KBM-7 (cell line): ENCODE results near the gene BHLHA15.

Source experiments
- DNase-seq: peaks from one replicate; pipeline ENCODE4 v3.0.0-alpha.2; 2015
- in situ Hi-C: fragments of 300-500 bp; cut with MboI; formaldehyde crosslinking; loops from 2 replicates; pipeline ENCODE4 v1.14.3; 2020; ENCODE audit warnings: low sequenced_read_pairs, low pct_unique_long_range_greater_than_20kb, mixed read lengths

The BHLHA15 gene

DNA sequence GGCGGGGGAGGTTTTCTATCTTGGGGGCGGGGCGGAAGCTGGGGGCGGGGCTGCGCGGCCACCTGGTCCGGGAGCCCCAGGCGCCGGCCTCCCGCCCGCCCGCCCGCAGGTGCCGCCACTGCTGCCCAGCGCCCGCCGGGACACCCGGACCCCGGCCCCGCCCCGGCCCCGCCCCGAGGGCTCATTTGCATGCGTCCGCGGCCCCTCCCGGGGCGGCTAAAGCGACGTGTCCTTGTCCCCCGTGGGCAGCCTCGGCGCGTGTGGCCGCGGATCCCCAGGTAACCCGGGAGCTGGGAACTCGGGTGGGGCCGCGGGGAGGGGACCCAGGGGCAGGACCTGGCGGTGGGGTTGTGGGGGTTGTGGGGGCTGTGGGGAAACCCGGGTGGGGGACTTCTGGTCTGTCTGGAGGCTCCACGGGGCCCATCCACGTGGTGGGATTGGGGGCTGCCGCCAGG is at the start of gene BHLHA15:
BHLHA15 (plus strand) TSS at position 219 of the 455 bp plus-strand sequence. CDS start 871 bp downstream, outside the sequence.
- no peak for DNase-seq

DNA sequence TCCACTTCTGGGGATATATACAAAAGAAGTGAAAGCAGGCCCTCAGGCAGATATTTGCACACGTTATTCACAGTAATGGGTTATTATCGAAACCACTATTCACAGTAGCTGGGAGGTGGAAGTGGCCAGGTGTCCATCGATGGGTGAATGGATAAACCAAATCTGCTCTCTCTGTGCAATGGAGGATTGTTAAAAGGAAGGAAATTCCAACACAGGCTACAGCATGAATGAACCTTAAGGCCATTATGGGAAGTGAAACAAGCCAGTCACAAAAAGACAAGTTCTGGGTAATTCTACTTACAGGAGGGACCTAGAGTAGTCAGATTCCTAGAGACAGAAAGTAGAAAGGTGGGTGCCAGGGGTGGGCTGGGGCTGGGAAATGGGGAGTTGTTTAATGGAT is 48.5 kb upstream of the BHLHA15 start:
- no peak for DNase-seq
- in situ Hi-C loops, result no loop called here

More for the DNA sequence above, at the start of gene BHLHA15:
- in situ Hi-C loops, result no loop called here

DNA sequence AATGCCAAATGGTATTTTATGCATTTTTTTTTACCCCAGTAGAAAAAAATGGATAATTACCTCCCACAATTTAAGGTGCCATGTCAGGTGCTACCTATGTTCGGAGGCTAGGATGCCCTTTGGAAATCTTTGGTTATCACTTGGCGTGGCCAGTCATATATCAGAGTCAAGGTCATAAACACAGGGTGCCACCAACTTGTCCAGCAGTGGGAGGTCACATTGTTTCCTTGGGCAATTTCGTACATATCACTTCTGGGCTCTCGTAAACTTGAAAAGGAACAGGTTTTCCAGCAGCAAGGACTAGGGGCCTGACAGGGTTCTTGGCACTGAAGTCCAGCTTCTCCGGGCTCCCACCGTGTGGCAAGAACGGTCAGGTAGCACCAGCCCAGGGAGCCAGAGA is 48.0 kb upstream of the BHLHA15 start:
- DNase-seq, result no peak
- in situ Hi-C loops, result no loop called here

DNA sequence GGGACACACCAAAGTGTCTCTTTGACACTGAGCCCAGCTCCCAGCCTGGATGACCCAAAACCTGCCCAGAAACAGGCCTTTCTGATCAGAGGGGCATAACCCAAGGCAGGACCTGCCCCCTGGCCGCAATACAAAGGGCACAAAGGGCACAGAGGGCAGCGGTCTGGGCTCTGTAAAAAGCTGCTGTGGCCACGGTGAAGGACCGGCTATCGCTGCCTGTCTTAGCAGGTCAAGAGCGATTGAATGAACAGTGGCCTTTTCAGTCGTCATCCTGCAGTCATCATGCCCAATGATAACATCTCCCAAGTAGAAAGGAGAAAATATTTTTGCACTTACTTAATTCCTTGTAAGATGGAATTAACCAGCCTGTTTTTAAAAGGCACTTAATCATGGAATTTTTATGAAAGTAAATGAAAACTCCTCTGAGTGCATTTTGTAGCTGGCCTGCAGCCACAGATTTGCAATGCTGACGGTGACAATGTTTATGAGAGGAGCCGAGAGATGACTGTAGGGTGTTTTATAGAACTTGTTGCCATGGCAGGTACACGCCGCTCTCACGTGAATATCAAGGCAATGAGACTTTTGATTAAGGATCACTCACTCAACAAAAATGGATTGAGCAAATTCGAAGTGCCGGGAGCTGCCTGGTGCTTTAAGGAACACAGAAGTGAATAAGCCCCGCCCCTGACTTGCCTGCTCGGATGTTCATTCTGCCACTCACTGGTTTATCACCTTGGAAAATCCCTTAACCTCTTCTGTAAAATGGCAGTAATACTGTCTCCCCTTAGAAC is 47.3 kb upstream of the BHLHA15 start:
- in situ Hi-C loops, result no loop called here
- no peak for DNase-seq

DNA sequence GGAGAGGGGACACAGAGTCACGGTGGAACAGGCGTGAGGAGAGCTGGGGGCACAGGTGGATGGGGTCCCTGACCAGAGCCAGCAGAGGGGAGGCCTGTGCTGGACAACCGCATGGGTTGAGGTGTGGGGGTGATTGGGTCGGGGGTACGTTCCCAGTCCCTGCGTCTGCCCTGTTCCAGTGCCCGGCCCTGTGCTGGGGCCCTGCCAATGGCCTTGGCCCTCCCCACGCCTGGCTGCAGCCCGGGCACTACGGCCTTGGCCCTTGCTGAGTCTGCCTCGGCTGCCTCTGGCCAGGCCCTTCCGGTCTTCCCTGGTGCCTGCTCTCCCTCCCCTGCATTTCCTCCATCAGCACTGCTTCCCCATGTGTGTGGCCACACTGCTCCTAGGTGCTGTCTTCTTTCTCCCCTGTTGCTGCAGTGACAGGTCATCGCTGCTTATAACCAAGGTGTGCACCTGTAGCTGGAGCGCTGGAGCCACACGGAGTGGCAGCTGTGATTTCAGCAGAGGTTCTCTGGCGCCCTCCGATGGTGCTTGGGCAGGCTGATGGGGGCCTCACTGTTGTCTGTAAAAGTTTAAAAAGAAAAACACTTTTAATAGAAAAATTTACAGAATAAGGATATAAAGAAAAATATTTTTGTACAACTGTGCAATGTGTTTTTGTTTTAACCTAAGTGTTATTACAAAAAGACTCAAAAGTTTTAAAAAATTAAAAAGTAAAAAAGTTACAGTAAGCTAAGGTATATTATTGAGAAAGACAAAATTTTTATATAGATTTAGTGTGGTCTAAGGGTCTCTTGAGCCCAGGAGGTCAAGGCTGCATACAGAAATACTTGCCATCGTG is 45.2 kb upstream of the BHLHA15 start:
- in situ Hi-C loops, result no loop called here
- peak; percentile 28 for DNase-seq

DNA sequence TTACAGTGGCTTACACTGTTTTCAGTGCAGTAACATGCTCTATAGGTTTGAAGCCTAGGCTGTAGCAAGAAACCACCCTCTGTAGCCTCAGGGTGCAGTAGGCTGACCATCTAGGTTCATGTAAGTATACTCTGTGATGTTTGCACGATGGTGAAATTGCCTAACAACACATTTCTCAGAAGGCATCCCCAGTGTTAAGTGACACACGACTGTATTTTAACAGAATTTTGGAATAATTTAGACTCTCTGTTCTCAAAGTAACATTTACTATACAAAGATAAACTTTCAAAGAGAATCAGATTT is 44.6 kb upstream of the BHLHA15 start:
- no peak for DNase-seq
- in situ Hi-C loops, result no loop called here

DNA sequence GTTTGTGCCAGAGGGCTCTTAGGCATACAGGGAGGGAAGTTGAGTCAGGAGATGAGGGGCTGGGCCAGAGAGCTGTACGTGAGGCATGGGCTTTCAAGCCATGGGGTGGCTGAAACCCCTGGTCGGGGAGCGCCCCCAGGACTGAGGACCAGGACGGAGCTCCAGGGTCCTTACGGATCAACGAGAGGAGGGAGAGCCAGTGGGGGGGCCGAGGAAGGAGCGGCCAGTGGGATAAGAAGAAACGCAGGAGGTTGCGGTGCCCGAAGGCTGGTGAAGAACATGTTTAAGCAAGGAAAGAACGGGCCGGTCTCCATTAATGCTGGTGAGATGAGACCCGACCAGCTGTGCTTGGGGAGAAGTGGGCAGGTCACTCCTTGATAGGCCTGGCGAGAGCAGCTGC is 43.6 kb upstream of the BHLHA15 start:
- in situ Hi-C loops, result no loop called here
- DNase-seq, result no peak

DNA sequence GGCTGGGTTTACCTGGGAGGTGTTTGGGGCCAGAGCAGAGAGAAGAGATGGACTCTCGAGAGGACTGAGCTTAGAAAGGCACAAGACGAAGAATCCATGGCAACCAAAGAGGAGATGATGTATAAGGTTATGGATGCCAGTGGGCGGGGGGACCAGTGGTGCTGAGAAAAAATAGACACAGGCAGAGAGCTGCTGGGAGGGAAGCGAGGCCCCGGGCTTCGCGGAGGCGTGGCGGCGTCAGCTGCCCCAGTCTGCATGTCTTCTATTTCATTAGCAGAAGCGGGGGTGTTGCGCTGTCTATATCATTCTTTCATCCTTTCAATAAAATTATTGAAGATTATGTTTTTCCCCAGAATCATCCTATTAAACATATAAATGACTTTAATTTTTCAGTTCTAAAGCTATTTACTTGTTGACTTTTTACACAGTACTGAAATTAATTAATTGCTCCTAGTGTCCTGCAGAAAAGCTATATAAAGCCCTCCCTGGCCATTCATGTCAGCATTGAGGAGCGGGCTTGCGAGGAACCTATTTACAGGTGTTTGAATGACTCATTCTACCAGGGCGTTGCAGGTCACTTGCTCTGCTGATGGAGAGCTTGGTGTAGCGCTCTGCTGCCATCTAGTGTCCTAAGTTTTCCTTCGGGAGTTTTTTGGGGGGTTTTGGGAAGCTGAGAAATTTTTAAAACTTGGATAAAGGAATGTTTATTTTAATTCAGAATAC is 42.9 kb upstream of the BHLHA15 start:
- in situ Hi-C loops, result no loop called here
- DNase-seq, result peak; percentile 72

DNA sequence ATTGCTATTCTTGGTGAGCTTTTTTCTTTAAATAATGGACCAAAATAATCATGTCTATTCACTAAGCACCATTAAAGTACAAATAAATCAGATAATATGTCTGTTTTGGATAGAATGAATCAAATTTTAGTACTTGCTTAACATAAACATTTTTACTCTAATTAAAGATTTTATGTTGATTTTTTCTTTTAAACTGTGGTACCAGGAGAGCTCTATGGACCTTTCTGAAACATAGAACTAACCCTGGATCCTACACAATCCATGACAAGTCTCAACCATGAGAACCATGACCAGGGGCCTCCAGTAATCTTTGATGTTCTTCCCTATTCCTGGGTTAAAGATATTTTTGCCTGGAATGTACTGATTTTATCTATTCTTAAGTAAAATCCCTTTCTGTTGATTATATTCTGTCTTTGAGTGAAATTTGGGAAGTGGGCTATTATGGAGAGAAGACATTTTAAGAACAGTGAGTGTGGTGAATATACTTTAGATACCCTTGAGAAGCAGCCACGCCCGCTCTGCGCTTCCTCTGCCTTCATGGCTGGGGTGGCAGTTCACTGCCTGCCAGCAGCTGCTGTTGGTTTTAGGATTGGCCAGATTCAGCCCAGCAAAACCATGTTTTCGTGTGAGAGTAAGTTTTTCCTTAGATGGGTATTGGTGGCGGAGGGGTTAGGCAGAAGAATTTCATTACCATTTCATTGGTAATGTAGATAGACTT is 42.2 kb upstream of the BHLHA15 start:
- no peak for DNase-seq
- in situ Hi-C loops, result no loop called here

DNA sequence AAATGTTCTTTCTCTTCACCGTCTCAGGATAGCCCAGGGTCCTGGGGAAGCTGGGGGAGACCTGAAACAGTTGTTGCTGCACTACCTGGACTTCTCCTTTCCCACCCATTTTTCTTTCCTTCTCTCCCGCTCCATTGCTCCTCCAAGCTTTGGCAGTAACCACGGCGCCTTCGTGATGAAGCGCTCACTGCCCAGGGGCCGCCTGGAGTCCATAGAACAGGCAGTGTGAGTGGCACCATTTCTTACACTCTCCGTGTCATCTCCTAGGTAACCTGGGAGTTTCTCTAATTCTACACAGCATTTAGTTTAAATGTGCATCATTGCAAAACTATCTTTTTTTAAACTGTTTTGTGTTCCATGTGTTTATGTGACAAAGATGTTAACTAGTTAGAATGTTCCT is 40.3 kb upstream of the BHLHA15 start:
- no peak for DNase-seq
- in situ Hi-C loops, result no loop called here

DNA sequence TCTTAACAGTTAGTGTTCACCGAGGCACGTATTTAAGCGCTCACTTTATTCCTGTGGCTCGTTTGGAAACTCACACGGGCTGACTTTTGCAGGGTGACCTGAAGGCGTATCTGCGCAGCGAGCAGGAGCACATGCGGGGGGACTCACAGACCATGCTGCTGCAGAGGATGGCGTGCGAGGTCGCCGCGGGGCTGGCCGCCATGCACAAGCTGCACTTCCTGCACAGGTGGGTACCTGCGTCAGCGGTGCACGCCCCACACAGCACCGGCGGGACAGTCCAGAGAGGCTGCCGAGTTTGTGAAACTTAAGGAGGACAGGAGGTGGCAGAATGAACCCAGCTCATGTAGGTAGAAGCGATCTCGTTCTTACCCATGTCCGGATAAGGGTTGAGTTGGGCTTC is 39.8 kb upstream of the BHLHA15 start:
- no peak for DNase-seq
- in situ Hi-C loops, result no loop called here

DNA sequence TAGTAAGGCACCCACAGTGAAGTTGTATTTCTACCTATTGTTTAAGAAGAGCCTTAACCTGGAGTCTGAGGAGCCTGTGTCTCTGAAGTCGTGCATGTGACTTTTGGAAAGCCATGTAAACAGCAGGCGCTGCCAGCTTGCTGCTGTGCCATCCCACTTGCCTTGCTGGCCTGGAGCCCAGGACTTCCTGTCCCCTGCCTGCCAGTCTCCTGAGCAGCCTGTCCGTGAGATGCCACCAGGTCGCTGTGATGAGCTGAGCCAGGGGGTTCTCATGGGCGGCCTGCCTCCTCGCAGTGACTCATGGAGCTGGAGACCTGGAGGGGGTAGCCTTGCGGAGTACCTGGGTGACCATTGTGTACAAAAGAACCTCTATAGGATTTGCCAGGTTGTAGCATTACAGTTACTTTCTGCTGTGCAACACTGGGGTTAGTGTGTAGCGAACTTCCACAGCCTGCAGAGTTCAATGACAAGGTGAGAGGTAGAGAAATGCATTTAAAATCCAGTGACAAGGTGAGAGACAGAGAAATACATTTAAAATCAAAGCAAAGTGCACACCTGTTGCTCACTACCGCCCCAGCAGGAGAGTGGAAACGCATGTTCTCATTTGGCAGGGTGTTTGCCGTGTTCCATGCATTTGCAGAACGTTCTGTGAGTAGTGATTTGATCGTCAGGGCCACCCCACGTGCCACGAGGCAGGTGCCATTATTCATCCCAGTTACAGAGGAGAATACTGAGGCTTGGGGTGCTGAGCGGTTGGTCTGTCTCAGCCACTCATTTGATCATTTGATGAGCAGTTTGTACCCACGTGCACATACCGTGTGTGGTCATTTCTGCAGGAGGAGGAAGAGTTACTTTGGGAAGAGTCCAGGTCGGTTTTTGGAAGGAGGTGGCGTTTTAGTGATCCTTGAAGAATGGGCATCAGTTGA is 36.6 kb upstream of the BHLHA15 start:
- in situ Hi-C loops, result no loop called here
- no peak for DNase-seq

DNA sequence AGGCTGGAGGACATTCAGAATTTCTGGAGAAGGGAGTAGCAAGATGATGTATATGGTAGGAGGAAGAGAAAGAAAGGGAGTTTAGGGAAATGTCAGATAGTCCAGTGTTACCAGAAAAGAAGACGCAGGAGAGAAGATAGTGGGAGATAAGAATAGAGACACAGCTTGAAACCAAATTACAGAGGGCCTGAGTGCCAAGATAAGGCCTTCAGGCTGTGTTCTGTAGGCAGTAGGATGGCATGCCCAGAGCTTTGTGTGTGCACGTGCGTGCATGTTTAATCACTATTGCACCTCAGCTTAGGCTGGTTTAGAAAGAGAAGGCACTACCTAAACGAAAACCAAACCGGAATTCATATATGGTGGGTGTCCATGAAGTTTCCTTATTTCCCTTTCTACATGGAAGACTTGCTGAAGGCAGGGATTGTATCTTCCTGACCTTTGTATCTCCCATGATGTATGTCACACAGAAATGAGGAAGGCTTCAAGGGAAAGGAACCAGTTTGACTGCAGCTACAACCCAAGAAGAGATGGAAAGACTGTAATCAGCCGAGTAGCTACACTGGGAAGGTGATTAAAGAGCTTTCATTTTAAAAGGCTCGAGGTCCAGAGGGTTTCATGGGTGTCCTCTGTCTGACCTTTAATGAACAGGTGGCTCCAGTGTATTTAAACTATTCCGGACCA is 35.8 kb upstream of the BHLHA15 start:
- in situ Hi-C loops, result no loop called here
- DNase-seq, result no peak

DNA sequence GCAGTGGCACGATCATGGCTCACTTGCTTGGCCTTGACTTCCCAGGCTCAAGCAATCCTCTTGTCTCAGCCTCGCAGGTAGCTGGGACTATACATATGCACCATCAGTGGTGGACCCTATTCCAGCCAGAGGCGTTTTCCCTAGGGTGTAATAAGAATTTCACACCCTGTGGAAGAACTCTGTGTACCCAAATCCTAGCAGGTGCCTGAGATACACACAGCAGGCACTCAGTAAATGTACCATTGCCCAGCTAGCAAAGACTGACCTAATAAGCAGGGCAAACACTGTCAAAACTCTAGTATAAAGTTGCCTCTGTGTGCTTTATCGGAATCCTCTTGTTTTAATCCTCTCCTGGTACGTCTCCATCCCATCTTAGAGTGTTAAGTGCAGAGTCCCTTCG is 33.7 kb upstream of the BHLHA15 start:
- in situ Hi-C loops, result no loop called here

DNA sequence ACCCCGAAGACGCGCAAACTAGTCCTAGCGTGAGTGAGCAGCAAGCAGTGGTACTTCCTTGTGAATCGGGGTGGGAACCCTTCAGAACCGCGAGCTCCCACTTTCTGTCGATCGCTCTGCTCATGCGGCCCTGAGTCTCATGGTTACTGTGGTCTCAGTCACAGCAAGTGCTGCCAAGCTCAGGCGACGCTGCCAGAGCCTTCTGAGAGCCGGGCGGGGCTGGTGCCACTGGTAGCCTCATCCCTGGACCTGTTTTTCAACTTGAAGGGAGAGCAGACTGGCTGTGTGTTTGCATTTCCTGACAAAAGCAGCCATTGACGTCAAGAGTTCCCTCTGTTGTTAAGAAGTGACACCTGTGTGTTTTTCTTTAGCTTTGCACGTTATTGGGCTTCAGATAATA is 32.9 kb upstream of the BHLHA15 start:
- no peak for DNase-seq
- in situ Hi-C loops, result no loop called here

More for the DNA sequence above, 33.7 kb upstream of the BHLHA15 start:
- no peak for DNase-seq

DNA sequence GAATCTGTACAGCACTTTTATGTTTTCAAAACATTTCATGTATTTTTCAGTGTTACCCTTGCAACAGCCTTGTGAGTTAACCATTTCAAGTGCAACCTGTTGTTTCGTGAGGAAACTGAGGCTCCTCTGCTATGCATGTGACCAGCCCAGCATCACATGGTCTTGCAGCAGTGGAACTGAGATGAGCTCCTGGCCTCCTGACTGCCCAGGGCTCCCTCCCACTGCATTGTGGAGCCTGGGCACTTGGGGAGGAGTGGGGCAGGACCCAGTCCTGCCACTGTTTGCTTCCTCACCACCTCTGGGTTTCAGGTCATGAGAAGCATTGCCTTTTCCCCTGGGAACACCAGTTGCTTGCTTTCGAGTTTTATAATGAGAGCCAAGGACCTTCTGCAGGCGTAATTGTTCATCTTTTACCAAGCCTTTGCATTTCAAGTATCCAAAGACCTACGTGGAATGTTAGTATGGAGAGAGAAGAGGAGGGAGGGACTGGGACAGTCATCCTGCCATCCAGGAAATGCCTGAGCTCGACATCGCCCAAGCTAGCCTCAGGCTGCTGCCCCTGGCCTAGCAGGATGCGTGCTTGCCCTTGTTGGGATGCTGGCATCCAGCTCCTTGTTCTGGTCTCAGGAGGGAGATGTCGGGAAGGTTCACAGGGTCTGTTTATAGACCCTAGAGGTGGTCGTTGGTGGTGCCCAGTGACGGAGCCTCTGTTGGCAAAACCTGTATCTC is 32.3 kb upstream of the BHLHA15 start:
- in situ Hi-C loops, result no loop called here

DNA sequence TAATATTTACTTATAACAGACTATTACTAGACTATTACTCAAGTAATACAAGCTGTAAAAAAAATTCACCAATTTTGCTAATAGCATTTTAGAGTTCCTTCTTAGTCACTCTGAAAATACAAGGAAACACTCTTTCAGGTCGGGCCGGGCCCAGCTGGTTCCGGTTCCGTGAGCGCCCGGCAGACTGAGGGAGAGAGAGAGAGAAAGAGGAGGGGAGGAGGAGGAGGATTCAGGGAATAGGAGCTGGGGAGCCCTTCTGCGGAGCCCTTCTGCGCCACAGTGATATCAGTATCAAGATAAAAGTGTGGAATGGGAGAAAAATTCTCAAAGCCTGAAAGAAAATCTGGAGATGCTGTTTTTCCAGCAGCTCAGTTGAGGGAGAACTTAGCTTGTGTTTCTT is 30.5 kb upstream of the BHLHA15 start:
- in situ Hi-C loops, result no loop called here
- DNase-seq, result no peak

More for the DNA sequence above, 32.3 kb upstream of the BHLHA15 start:
- DNase-seq, result no peak
